Stimulated activated CD8-positive, alpha-beta memory T cell treated with anti-CD3 and anti-CD28 coated beads, Interleukin-2, amount 100 ng/mL, for 48 hours (primary cell): ENCODE measurements around the gene ZNF804A.

Source experiments
- DNase-seq, 2 donors: peaks; one replicate each; pipeline ENCODE4 v3.0.0-alpha.2; 2020; ENCODE audit warnings: low read depth in 2 of 2

The ZNF804A gene

GRCh38 chr2:184610891-184611290, 12.6 kb downstream of the ZNF804A start:
- DNase-seq, result no peak

DNA sequence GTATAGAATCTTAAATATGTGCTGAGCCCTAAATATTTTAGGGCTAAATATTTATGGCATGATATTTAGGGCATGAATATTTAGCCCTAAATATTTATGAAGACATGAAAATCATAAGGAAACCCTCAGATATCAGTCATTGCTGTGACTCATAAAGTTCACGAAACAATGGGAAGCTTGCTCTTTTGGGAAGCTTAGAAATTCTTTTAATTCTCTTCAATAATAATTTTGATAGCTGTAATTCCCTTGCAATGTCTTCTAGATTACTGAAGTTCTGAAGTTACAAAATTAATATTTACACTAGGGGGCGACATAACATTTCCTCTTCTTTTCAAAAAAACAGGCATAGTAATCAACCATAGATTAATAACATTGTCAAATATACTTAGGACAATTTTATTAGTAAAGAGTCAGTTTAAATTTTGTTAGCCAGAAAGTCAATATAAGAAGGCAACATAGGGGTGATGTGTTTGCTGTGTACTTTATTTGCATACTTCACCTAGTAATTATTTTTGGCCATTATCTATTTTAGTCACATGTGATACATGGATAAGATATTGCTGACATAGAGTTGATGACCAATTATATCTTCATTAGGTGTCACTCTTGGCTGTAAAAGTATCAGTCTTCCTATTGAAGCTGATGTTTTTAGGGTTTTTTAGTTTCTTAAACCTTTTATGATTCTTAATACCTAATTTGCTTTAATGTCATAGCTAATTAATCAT, 13.2 kb downstream of the ZNF804A start:
- DNase-seq, result no peak

DNA sequence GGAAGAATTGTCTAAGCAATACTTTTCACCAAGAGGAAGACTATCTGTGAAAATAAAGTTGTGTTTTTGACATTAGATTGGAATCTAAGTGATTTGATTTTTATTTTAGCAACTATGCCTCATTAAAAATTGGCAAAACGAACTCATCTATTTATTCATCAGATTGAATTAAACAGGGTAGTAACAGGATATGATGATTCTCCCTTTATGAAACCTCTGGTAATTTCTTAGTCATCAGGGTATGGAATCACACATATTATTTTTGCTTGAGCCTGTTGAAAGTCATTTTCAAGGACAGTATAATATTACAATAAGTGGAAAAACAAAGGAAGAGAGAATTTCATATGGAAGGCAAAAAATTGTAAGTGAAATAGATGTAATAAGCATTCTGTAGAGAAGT, 22.0 kb downstream of the ZNF804A start:
- DNase-seq, result no peak

DNA sequence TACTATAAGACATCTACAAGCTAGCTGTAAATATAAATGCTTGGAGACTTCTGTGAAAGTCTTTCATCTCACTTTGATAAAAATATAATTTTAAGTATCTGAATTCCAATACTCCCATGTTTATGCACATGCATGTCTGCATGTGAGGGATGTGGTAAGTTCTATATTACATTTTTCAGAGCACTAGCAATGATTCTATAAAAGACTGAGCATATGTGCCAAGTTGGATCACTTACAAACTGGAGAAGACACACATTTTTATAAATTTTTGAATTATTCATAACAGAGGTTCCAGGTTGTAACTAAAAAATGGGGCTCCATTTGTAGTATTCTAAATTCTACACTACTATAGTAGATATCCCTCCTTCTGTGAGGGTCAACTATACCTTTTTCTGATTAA, 26.0 kb downstream of the ZNF804A start:
- DNase-seq, result no peak

GRCh38 chr2:184628051-184628450, 29.7 kb downstream of the ZNF804A start:
- DNase-seq, result no peak

DNA sequence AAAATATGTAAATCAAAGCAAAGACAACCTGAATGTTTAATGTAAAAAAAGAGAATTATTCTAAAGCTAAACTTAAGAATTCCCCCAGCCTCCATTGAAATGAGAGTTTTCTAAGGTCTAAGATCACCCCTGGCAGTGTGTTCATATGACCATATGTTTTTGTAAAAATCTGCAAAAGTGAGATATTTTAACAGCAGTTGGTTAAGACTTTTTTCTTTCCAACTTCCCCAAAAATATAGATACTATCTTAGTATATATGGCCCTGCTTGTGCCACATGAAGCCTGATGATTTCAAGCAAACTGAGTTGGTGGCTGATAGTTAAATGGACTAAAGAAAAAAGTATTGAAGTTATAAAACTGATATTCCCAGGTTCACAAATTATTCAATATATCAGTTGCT, 35.4 kb downstream of the ZNF804A start:
- DNase-seq, result no peak

- DNase-seq, result no peak
Observed at GRCh38 chr2:184637781-184638180, 39.5 kb downstream of the ZNF804A start.

- DNase-seq, result no peak
Observed at GRCh38 chr2:184644685-184645084, 46.4 kb downstream of the ZNF804A start.

DNA sequence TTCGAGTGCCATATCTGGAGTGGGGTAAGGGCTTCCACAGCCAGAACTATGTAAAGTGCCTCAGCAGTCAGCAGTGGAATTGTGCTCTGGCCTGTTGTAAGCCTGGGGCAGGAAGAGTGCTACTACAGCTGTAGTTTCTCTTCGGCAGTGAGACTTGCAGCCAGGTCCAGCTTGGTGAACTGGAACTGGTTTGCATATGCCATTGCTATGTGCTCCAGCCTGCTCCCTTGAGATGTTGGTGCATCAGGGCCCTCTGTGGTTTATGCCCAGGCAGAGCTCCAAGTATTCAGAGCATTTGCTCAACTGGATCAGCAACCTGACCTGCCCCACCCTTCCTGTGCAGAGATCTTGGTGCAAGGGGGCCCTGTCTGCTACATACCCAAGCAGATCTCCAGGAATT, 47.8 kb downstream of the ZNF804A start:
- DNase-seq, result no peak

DNA sequence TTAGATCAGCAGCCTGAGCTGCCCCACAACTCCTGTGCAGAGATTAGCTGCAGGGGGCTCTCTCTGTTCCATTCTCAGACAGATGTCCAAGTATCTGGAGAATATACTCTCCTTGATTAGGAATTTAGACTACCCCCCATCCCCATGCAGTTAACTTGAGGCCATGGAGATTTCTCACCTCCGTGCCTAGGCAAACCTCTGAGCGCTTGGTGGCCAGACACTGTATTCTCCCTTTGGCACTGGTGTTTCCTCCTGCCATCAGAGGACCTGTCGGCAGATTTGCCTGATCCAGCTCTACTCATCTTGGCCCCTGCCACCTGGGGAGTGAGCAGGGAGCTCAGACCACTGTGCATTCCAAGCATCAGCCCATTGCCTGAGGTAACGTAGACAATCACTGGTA, 48.3 kb downstream of the ZNF804A start:
- no peak for DNase-seq

DNA sequence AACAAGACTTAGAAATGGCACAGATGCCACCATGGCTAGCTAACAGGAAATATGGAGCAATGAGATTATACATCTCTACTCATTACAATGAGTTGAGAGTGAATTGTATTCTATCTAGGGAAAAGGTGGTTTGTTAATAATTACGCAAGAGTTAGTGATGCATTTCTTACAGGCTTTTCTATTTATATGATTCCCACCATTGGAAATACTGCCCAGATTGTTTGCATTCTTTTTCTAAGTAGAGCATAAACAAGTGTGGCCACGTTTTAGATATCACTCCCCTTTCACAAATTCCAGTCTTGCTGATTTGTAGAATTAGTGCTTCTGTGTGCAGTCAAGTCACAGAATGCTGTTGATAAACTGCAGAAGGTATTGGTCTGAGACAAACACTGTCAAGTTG, 56.6 kb downstream of the ZNF804A start:
- no peak for DNase-seq

GRCh38 chr2:184677171-184677570, 78.8 kb downstream of the ZNF804A start:
- no peak for DNase-seq

DNA sequence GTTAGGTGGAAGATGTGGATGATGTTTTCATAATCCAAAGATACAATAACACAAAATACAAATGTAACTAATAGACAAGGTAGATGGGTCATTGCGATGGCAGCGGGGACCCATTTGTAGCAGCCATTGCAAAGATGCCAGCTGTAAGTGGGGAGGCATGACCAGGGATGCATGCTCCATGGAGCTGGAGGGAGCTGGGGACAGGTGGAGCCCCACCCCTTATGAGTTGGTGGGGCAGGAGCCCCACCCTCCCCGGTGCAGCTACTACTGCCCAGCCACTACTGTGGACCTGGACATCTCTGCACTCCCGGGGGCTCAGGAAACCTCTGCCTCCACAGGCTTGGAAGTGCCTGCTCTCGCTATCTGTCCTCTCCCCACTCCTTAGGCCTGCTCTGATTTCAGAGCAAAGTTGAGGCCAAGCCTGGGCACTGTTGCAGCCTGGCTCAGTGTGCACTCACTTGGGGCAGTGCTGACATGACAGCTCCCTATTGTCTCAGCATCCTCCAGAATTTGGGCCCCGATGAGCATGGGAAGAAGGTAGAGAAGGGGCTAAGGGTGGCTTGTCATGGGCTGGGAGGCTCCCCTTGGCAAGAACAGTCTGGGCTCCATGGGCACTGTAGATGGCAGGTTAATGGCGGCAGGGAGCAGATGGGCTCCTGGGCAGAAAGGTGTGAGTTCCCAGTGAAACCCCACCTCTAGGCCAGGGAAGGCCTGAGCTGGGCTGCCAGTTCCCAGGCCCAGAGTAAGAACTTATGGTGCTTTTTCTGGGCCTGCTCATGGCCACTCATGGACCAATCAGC, 81.1 kb downstream of the ZNF804A start:
- DNase-seq, result no peak

DNA sequence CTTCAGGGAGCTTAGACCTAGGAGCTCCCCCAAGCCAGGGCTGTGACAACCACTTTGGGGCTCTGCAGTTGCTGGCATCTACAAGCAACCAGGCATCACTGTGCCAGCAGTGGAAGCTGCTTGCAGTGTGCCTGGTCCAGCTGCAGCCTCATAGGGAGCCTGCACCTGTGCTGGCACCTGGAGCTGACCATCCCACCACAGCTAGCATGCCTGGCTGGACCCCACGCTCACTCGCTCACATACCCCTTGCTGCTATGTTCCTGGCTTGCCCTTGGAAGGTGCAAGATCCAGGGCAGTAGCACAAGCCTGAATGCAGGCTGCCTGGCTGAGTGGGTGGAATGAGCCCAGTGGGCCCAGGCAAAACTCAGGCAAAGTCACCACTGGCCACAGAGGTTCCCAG, 82.5 kb downstream of the ZNF804A start:
- no peak for DNase-seq

- DNase-seq, result no peak
Observed at GRCh38 chr2:184681642-184682321, 83.5 kb downstream of the ZNF804A start.

DNA sequence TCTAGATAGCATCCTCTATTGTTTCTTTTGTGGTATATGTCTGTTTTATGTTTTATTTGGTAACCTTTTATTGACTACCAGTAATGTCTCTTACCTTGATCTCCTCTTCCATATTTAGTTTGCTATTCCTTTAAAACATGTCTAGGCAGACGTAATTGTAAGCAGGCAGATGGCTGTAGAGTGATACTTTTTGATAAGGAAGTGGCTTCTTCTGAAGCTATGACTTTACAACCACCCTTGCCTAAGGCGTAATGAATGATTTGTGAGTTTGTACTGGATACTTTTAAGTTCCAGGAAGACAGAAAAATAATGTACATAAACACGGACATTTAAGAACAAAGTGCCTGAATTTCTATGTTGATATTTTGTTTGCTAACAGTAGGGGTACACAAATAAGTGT, 85.6 kb downstream of the ZNF804A start:
- no peak for DNase-seq

GRCh38 chr2:184685999-184686841, 87.9 kb downstream of the ZNF804A start:
- no peak for DNase-seq

DNA sequence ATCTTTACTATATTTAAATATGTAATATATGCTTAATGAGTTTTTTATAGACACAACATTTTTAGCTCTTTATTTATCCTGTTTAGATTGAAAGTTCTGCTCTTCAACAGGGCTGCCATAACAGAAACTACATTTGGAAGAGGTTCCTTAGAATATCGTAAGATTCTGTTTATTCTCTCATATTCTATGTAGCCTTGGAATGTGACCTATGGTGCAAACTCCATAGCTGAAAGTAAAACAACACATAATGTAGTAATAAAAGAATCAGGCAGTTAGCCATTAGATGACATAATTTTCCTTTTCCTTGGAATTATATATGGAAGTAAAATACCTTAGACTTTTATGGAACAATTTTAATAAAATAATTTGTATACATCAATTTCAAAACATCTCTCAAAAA, 91.3 kb downstream of the ZNF804A start:
- no peak for DNase-seq

GRCh38 chr2:184692141-184692734, 93.9 kb downstream of the ZNF804A start:
- no peak for DNase-seq

DNA sequence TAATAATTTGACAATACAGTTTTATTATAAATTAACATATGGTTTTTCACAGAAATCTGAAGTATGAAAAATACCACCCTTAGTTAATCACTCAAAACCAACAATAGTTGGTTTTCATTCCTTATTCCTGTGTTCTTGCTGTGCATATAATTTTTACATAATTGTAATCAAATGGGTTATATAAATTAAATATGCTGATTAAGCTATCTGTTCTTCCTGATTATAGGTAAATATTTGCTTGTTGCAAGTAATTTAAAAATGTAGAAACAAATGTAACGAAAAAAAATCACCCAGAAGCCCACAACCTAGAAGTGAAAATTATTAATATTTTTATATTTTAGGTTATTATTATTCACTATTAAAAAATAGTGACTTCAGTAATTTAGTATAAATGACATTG, 98.3 kb downstream of the ZNF804A start:
- no peak for DNase-seq

DNA sequence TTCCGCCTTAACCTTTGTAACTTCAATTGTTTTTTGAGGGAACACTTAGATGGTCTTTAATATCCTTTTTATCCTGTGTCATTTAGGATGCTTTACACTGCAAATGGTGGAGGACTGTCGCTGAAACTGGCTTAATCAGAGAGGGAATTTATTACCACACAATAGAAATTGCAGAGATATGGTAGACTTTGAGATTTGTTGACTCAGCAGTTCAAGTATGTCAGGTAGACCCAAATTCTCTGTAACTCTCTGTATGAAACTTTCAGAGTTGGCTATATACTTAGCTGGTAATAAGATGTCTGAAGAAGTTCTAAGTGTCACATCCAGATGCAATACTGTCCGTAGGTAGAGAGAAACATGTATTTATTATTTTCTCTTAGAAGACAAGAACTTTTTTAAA, 100.1 kb downstream of the ZNF804A start:
- DNase-seq, result no peak

- DNase-seq, result no peak
Observed at GRCh38 chr2:184721881-184722280, 123.6 kb downstream of the ZNF804A start.
